NCI-H460 (cell line): ENCODE data around the gene CTNNA3. TPM values are rescaled to one million over a fixed set of nuclear protein-coding genes. Genes with fewer than 3 reads are reported as not detected.
A peak's percentile ranks its signal among the peaks of the same experiment; 100 is the strongest.

ENCODE experiments used
- DNase-seq: peaks from one replicate; pipeline ENCODE4 v3.0.0-alpha.2; 2016; ENCODE audit warnings: low read depth; ENCODE audit errors: extremely low read depth
- total RNA-seq: library from RNA; depleted of rRNA; stranded (reverse); fragments of >200 nt; shearing (Covaris generic); gene quantifications from 2 replicates; pipeline ENCODE4 v1.2.3, GENCODE V29; 2014

The CTNNA3 gene
- total RNA-seq, 1 experiment from 2014 or later, result 0.47 TPM

DNA sequence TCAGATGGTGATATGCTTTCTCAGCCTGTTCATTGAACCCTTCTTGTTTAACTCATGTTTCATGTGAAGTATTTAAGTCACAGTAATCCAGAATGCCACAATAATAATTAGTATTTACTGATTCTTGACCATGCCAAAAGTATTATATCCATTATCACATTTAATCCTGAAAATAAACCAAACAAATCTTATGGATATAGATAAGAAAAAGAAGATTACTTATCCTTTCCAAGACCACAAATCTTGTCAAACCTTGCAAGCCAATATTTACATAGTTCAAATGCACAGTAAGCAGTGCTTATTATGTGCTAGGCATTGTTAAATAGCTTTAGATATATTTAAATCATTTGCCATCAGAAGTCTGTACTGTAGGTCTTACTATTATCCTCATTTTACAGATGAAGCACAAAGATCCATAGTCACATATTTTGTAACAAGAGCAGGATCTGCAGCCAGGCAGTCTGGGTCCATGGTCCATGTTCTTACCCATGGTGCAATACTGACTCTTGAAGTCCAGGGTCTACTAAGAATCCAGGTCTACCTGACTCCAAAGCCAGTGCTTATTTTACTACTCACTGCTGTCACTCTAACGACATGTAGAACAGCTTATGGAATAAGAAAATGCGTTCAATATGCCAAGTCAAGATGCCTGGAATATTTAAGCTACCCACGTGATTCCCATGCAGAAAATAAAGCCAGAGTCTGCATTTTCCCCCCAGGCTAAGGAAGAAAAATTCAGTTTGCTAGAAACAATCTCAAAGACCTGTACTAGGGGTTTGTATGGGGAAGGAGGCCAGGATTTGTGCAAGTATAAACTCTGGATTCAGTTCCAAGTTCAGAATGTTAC, 1755.0 kb downstream of the CTNNA3 start:
- no peak for DNase-seq

DNA sequence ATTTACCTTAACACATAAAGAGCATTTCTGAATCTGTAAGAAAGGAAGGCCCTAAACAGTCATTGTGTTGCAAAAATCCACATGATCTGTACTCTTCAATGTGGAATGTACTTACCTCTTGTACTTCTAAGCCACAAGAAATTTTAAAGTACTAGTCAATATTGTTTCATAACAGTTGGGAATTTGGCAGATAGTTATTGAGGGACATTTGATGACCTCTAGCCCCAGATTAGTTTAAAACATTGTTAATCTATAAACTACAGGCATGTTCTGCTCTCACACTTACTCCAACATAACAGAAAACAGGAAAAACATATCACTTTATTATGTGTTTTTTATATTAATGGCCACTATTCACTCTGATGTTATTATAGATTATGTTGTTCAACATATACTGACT, 1755.9 kb downstream of the CTNNA3 start:
- no peak for DNase-seq

DNA sequence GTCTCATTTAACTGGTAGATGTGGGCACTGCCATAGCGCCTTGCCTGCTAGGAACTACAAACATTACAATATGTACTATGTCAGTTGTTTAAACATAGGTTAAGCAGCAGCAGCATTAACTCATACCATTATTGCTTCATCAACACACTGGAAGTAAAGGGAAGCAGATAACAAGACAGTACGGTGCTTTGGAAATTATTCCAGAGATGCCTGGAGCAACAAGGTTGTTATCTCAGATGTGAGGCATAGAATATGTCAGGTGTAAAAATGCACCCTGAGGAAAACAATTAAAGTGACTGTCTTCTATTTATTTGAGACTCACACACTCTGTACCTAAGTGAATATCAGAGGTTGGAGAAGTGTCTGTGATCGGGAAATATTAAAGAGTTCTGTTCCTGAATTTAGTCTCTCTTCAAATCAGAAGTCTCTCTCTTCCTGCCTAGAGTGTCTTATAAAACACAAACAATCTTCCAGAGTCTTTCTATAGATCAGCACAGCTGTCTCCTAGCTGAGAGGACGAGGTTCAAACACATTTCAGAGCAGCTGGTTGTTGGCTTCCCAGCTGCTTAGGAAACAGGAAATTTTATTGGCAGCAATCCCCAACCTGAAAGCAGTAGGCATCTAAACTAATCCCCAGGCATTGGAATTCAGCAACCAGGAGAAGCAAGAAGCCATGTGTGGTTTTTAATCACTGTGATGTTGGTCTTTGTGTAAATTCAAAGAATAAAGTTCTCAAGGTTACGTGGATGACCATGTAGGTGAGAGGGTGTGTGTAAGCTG, 1764.5 kb downstream of the CTNNA3 start:
- DNase-seq, result no peak

DNA sequence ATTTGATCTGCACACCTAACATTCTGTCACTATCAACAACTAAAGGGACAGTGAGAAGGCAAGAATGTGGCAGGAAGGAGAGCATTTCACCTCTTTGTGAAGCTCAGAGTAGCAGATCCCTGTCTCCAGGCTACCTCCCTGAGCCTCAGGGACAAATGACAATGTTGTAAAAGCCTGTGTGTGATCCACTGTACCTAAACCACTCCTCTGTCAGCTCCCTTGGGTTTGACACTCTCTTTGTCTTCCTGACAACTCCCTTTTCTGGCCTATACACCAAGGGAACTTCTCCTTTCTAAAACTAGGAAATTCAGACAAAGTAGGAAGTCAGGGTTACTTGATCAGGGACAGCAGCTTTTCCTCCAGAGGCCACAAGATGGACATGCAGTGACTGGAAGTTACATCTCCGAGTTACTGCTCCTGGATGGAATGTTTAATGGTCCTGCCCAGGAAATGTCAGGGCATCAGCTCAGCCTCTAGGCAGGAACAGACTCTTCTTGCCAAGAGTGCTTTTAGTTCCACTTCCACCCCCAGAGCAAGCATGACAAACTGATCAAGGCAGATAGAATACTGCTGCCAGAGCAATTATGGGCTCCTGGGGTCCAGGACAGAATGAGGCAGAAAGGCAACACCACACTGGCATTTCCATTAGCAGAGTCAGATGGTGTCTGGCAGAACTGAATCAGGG, 1784.7 kb downstream of the CTNNA3 start:
- DNase-seq, result no peak

DNA sequence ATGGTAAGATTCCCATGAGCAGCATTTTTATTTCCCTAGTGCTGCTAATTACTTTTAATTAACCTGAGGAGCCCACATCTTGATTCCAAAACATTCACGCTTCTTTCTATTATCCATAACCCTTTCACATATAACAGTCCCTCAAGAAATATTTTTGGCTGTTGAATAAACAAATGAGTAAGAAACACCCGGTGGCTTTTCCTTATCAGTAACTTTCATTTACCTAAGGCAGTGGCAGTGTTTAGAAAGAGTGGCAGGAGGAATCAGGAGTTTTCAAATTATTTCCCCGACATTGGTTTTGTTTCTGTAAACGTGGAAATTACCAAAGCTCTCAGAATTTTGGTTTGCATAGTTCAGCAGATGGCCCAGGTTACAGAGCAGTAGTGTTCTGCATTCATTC, 1785.8 kb downstream of the CTNNA3 start:
- no peak for DNase-seq

DNA sequence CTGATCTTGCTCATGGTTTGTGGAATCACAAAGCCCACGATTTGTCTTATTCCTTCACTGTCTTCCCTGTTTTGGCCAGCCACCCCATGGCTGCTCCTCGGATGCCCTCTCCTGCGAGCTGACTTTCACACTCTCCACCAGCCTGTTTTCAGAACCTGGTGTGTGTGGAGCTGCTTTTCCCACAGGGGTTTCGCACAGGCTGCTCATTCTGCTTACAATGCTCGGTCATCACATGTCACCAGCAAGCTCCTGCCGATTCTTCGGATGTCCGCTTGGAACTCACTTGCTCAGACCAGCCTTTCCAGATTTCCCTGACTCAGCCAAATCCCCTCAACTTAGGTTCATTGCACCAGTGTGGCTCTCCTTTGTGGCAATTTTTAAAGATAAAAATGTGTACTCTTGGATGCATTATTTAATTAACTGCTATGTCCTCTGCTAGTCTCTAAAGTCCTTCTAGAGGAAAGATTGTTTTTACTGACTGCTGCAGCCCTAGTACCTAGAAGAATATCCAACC, 1788.7 kb downstream of the CTNNA3 start:
- no peak for DNase-seq

DNA sequence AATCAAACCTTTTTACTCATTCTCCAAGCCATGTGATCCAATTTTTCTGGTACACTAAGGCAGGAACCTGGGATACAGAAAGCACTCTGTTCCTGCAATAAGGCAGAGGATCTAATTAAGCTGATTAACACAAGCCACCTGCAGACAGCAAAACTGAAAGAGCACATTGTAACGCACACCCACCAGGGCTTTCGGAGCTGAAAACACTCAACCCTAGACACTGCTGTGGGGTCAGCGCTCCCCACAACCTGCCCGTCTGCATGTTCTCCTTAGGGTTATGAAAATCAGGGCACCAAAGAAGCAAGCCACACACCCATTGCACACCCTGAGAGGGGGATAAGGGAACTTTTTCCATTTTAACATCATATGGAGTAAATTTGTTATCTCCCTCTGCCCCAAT, 1792.4 kb downstream of the CTNNA3 start:
- DNase-seq, result no peak

DNA sequence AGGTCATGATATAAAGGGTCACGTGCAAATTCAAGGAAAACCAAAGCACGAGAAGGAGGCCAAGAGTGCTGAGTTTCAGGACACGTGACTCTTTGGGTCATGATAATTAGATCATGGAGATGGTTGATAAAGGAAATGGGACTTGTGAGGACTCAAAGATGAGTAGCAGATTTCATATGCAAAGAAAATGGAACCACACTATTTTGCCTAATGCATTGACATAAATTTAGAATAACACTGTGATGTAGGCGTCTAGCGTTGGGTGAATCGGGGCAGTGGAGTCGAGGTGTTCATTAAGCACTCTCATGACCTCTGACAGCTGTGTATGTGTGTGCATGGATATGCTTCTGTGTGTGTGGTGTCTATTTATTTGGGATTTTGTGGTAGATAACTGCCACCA, 1795.7 kb downstream of the CTNNA3 start:
- no peak for DNase-seq

DNA sequence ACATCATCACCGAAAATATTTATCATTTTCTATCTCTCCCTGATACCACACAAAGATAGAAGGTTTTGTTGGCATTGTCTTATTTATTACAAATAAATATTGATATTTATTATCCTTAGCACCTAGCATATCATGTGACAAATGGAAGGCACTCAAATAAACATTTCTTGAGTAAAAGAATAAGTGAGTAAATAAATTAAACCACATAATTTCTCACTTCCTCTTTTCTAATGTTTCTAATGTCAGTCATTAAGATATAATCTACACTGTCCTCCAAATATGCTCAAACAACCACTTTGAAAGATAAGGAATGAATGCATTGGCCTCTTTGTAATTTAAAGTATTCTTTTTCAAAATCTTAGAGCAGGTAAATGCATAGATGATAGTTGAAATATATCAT, 1797.9 kb downstream of the CTNNA3 start:
- no peak for DNase-seq

DNA sequence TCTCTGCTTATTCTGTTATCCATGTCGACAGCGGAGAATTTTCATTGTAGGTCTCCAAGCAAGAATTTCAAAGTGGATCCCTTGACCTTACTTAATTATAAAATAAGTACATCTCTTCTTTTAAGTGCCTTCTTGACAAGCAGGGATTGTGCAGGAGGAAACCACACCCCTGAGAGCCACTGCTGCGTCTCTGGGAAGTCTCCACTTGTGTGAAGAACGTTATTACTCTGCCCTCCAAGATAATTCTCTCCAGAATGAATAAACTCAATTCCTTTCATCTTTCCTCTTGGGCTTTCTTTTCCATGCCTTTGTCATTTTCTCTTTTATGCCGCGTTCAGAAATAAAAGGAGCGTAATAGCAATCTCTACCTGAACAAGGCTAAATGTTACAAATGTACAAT, 1801.0 kb downstream of the CTNNA3 start:
- DNase-seq, result no peak

DNA sequence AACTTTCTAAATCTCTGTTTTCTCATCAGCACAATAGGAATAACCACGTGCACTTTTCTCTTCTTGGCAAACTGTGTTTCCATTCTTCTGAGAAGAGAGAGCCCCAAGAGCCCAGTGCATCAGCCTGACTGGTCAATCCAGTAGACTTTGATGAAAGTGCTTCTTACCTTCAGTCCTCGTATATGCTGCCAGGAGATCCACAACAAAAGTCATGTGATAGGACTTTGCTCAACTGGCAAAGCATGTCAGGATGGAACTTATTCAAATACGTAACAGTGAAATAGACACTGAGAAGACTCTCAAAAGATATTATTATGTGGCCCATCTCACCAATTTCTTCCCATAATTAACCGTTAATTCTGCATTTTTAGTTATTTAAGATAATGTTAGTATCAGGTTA, 1801.6 kb downstream of the CTNNA3 start:
- no peak for DNase-seq

DNA sequence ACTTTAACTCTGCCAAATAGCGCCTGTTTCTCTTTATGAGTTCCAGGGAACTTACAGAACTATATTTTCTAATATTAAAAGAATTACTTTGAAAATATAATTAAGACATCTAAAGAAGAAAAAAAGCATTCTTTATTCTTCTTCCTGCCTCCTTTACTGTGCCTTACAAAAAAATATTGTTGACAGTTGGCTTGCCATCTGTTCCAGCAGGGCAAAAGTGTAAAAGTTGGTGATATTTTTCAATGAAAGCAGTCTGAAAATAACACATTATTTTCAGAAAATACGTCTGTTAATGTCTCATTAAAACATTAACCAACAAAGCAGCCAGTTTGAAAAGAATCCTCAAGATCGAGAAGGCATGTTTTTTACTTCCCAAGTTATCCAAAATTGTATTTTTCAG, 1802.3 kb downstream of the CTNNA3 start:
- no peak for DNase-seq

DNA sequence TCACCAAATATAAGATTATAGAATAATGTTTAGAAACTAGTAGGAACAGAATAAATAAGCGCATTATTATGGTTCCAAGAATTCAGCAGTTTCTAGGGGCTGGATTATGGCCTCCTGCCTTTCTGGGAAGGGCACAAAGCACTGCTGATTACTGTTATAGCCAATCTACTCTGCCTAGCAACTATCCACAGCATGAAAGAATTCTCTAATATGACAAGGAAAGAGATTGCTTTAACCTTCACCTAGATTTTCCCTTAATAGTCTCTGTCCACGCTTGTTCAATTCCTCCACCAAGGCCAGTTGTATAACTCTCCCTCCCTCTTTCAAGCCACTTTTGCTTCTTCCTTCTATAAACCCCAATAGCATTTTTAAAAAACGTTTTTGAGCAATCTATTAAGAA, 1803.7 kb downstream of the CTNNA3 start:
- DNase-seq, result no peak

DNA sequence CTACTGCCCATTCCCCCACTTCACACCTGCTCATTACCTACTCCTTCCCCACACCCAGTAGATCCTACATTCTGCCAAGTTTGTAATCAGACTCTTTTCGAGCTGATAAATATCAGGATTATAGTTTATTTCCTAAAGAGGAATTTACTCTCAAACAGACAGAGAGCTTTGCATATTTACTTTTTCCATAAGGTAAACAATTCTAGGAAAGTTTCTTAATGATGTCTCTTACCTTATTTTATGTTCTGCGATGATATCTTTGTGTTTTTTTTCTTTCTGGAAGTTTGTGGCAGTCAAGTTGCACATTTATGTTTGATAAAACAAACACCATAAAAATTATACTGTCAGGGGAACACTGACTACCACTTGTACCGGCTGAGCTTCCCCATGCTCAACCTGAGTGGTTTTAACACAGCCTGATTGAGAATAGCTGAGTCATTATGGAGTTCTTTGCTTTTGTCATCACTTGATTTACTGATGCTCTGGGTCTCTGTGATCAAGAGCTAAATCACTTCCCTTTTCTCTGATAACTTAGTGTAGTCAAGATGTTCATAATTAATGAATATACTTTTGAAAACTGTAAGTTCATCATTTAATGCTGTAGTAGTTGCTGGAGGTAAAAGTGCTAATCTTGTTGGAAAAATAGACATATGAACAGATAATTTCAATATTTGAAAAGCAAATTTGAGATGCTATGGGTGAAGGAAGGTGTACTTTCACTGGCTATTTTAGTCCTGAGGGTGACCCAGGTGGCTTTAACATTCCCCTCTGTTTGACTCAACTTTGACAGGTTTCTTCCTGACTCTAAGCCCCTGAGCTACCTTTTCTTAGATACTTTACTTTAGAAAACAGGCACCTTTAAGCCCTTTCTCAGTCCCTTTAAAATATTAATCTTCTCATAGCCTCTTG, 1804.7 kb downstream of the CTNNA3 start:
- peak; percentile 33 for DNase-seq

DNA sequence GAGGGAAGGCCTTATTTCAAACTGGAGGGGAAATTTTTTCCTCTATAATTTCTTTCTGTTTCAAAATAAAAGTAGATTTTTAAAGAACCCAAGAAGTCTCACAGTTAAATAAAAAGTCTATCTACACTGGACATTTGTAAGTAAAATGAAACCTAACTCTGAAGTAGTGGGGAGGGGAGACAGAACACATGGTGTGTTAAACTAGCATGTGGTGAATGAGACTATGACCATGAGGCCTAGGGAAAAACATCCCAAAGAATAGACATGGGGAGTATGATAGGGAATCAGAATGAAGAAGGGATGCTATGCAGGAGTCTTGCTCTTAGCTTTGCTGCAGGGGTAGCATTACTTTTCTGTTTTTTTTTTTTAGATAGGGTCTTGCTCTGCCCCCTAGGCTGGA, 1831.5 kb downstream of the CTNNA3 start:
- no peak for DNase-seq

DNA sequence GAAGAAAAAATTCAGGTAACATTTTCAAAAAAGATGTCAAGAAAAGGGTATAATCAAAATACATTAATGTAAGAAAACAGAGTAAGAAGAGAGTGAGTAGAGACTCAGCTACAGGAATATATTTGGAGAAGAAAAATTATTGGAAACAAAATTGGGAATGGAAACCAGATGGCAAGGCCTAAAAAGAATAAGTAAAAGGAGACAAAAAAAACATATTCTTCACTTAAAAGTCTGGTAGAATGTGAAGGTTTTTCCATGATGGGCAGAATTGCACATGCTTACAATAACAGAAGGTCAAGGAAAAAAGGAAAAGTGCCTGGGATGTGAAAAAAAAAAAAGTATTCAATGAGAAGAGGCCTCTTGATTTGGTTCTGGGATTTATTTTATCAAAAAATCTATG, 1832.0 kb downstream of the CTNNA3 start:
- no peak for DNase-seq
